ENCODE data around the gene CD80.

The CD80 gene

GRCh38 chr3:119542168-119542767 lies 17.1 kb downstream of the CD80 start:
- Histone ChIP-seq H3K4me3 (ENCODE audit: low read depth, low read length) (no peak overlapping the region), H3K27ac (no peak overlapping the region), H3K27me3 (replicated peaks) (peaks cover 1% of the 10 kb centered on the region), H3K36me3 (replicated peaks) (no peaks in the 10 kb centered on the region)
- DNase-seq = no peak
- in situ Hi-C loops (cut with HindIII; ENCODE audit: low pct_ligation_motif_present, low sequenced_read_pairs) = no loop called here
- no peak for TF ChIP-seq CTCF (IDR thresholded peaks at IDR 0.05; ENCODE audit: low read depth, low read length, missing control alignments)

GRCh38 chr3:119541547-119541946 lies 17.9 kb downstream of the CD80 start:
- no peak overlapping the region for H3K27ac ChIP-seq
- DNase-seq = no peak
- peaks cover 1% of the 10 kb centered on the region for H3K27me3 ChIP-seq (replicated peaks)
- in situ Hi-C loops (cut with HindIII; ENCODE audit: low pct_ligation_motif_present, low sequenced_read_pairs) = no loop called here
- TF ChIP-seq CTCF (IDR thresholded peaks at IDR 0.05; ENCODE audit: low read depth, low read length, missing control alignments) = no peak
- no peaks in the 10 kb centered on the region for H3K36me3 ChIP-seq (replicated peaks)
- no peak overlapping the region for H3K4me3 ChIP-seq (ENCODE audit: low read depth, low read length)

- no peak for DNase-seq
- no peaks in the 10 kb centered on the region for H3K36me3 ChIP-seq (replicated peaks)
- peaks cover 1% of the 10 kb centered on the region for H3K27me3 ChIP-seq (replicated peaks)
- H3K4me3 ChIP-seq (ENCODE audit: low read depth, low read length) = no peak overlapping the region
- no peak overlapping the region for H3K27ac ChIP-seq
- no peak for TF ChIP-seq CTCF (IDR thresholded peaks at IDR 0.05; ENCODE audit: low read depth, low read length, missing control alignments)
- in situ Hi-C loops (cut with HindIII; ENCODE audit: low pct_ligation_motif_present, low sequenced_read_pairs) = no loop called here
Observed at GRCh38 chr3:119538772-119539171, 20.6 kb downstream of the CD80 start.

- Histone ChIP-seq H3K27ac (no peak overlapping the region), H3K27me3 (replicated peaks) (no peaks in the 10 kb centered on the region), H3K4me3 (ENCODE audit: low read depth, low read length) (no peak overlapping the region), H3K36me3 (replicated peaks) (no peaks in the 10 kb centered on the region)
- TF ChIP-seq CTCF (IDR thresholded peaks at IDR 0.05; ENCODE audit: low read depth, low read length, missing control alignments) = no peak
- DNase-seq = no peak
- in situ Hi-C loops (cut with HindIII; ENCODE audit: low pct_ligation_motif_present, low sequenced_read_pairs) = no loop called here
Observed at GRCh38 chr3:119536757-119537156, 22.7 kb downstream of the CD80 start.

- no peak overlapping the region for H3K27ac ChIP-seq
- no peak overlapping the region for H3K4me3 ChIP-seq (ENCODE audit: low read depth, low read length)
- TF ChIP-seq CTCF (IDR thresholded peaks at IDR 0.05; ENCODE audit: low read depth, low read length, missing control alignments) = no peak
- H3K36me3 ChIP-seq (replicated peaks) = no peaks in the 10 kb centered on the region
- in situ Hi-C loops (cut with HindIII; ENCODE audit: low pct_ligation_motif_present, low sequenced_read_pairs) = no loop called here
- H3K27me3 ChIP-seq (replicated peaks) = no peaks in the 10 kb centered on the region
- no peak for DNase-seq
Observed at GRCh38 chr3:119534296-119534695, 25.1 kb downstream of the CD80 start.

GRCh38 chr3:119531151-119531550 lies 28.3 kb downstream of the CD80 start:
- Histone ChIP-seq H3K36me3 (replicated peaks) (no peaks in the 10 kb centered on the region), H3K27me3 (replicated peaks) (no peaks in the 10 kb centered on the region), H3K4me3 (ENCODE audit: low read depth, low read length) (no peak overlapping the region), H3K27ac (no peak overlapping the region)
- TF ChIP-seq CTCF (IDR thresholded peaks at IDR 0.05; ENCODE audit: low read depth, low read length, missing control alignments) = no peak
- in situ Hi-C loops (cut with HindIII; ENCODE audit: low pct_ligation_motif_present, low sequenced_read_pairs) = no loop called here
- no peak for DNase-seq

Data from brain microvascular endothelial cell (primary cell).